ENCODE measurements around the gene EPHA5. TPM values are rescaled to one million over a fixed set of nuclear protein-coding genes. Genes with fewer than 3 reads are reported as not detected.

Gene EPHA5
- total RNA-seq, 1 donor from 2014 or later: 1.2 TPM

DNA sequence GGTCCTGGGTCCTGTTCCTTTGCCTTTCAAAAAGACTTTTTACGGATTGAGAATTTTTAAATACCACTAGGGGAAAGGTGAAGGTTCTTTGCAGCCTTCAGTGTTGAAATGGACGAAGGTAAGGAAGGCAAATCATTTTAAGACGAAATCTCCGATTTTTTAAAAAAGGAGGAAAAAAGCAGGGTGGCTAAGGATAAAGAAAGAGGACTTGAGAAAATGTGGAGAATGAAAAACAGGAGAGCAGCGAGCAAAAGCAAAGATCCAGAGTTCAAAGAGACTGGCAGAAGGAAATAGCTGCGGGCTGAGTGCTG, 314 bp downstream of the EPHA5 start:
- Histone ChIP-seq H3K27me3 (no peaks in the 10 kb centered on the region), H3K36me3 (no peaks in the 10 kb centered on the region), H3K4me1 (peaks cover 18% of the 10 kb centered on the region), H3K4me3 (peak overlapping the region; percentile 43 to 56), H3K27ac (peak overlapping the region; percentile 74), H3K9me3 (no peaks in the 10 kb centered on the region)
- DNase-seq (ENCODE audit: extremely low spot score in 2 of 2): no peak
- TF ChIP-seq CTCF (IDR thresholded peaks at IDR 0.05) (peak in 1 of 3 experiments; percentile 18), POLR2AphosphoS5 (IDR thresholded peaks at IDR 0.05; ENCODE audit: insufficient read depth in 1 of 2, low read depth in 1 of 2) (no peak), POLR2A (IDR thresholded peaks at IDR 0.05) (no peak)
- intact Hi-C loops (cut with DNase I): no loop called here

GRCh38 chr4:65669111-65670019, 924 bp downstream of the EPHA5 start:
- no peak for TF ChIP-seq POLR2AphosphoS5 (IDR thresholded peaks at IDR 0.05; ENCODE audit: insufficient read depth in 1 of 2, low read depth in 1 of 2)
- no peak for TF ChIP-seq POLR2A (IDR thresholded peaks at IDR 0.05)
- no peak for TF ChIP-seq CTCF (IDR thresholded peaks at IDR 0.05)
- DNase-seq (ENCODE audit: extremely low spot score in 2 of 2): no peak
- Histone ChIP-seq H3K4me1 (peaks cover 18% of the 10 kb centered on the region), H3K27me3 (no peaks in the 10 kb centered on the region), H3K27ac (peak overlapping the region; percentile 74), H3K4me3 (peak overlapping the region; percentile 43 to 56), H3K9me3 (no peaks in the 10 kb centered on the region), H3K36me3 (no peaks in the 10 kb centered on the region)
- intact Hi-C loops (cut with DNase I): no loop called here

- TF ChIP-seq POLR2AphosphoS5 (IDR thresholded peaks at IDR 0.05; ENCODE audit: insufficient read depth in 1 of 2, low read depth in 1 of 2): peak in 1 of 2 donors; percentile 45
- TF ChIP-seq POLR2A (IDR thresholded peaks at IDR 0.05): no peak
- intact Hi-C loops (cut with DNase I): no loop called here
- Histone ChIP-seq H3K27me3 (no peaks in the 10 kb centered on the region), H3K27ac (peak overlapping the region; percentile 74), H3K9me3 (no peaks in the 10 kb centered on the region), H3K4me3 (peak overlapping the region; percentile 43 to 56), H3K36me3 (no peaks in the 10 kb centered on the region), H3K4me1 (peaks cover 18% of the 10 kb centered on the region)
- no peak for DNase-seq (ENCODE audit: extremely low spot score in 2 of 2)
These were observed 1.8 kb downstream of the EPHA5 start for GRCh38 chr4:65668201-65669089.

GRCh38 chr4:65667506-65668041, 2.7 kb downstream of the EPHA5 start:
- H3K27me3 ChIP-seq: no peaks in the 10 kb centered on the region
- H3K4me3 ChIP-seq: peak overlapping the region; percentile 43 to 56
- no peaks in the 10 kb centered on the region for H3K36me3 ChIP-seq
- intact Hi-C loops (cut with DNase I): no loop called here
- no peak for DNase-seq (ENCODE audit: extremely low spot score in 2 of 2)
- no peak overlapping the region for H3K27ac ChIP-seq
- TF ChIP-seq CTCF (IDR thresholded peaks at IDR 0.05): no peak
- no peak for TF ChIP-seq POLR2A (IDR thresholded peaks at IDR 0.05)
- no peaks in the 10 kb centered on the region for H3K9me3 ChIP-seq
- H3K4me1 ChIP-seq: peaks cover 18% of the 10 kb centered on the region

- no peaks in the 10 kb centered on the region for H3K9me3 ChIP-seq
- H3K27me3 ChIP-seq: no peaks in the 10 kb centered on the region
- no peak for DNase-seq (ENCODE audit: extremely low spot score in 2 of 2)
- peaks cover 18% of the 10 kb centered on the region for H3K4me1 ChIP-seq
- H3K36me3 ChIP-seq: no peaks in the 10 kb centered on the region
- TF ChIP-seq POLR2A (IDR thresholded peaks at IDR 0.05) (no peak), CTCF (IDR thresholded peaks at IDR 0.05) (no peak), POLR2AphosphoS5 (IDR thresholded peaks at IDR 0.05; ENCODE audit: insufficient read depth in 1 of 2, low read depth in 1 of 2) (no peak)
- no peak overlapping the region for H3K4me3 ChIP-seq
- intact Hi-C loops (cut with DNase I): no loop called here
- H3K27ac ChIP-seq: no peak overlapping the region
These were observed 4.3 kb downstream of the EPHA5 start for GRCh38 chr4:65665771-65666523.

Measured in vagina (tissue), 2 donors.